Activated naive CD4-positive, alpha-beta T cell treated with anti-CD3 and anti-CD28 coated beads, Interleukin-2, amount 50 U/mL, for 24 hours (primary cell): ENCODE results near the gene SLC35F3.

Source experiments
- H3K27ac Mint-ChIP-seq: one replicate; pipeline ENCODE4 v1.8.0; 2021; ENCODE audit warnings: mild to moderate bottlenecking, mixed read lengths
- H3K27me3 Mint-ChIP-seq: one replicate; pipeline ENCODE4 v1.8.0; 2021; ENCODE audit warnings: mixed read lengths
- H3K36me3 Mint-ChIP-seq: one replicate; pipeline ENCODE4 v1.8.0; 2021; ENCODE audit warnings: mixed read lengths
- H3K4me1 Mint-ChIP-seq: one replicate; pipeline ENCODE4 v1.8.0; 2021; ENCODE audit warnings: mixed read lengths
- H3K4me3 Mint-ChIP-seq: one replicate; pipeline ENCODE4 v1.8.0; 2021; ENCODE audit warnings: mild to moderate bottlenecking, mixed read lengths
- H3K9me3 Mint-ChIP-seq: one replicate; pipeline ENCODE4 v1.8.0; 2021; ENCODE audit warnings: mixed read lengths

Gene SLC35F3

DNA sequence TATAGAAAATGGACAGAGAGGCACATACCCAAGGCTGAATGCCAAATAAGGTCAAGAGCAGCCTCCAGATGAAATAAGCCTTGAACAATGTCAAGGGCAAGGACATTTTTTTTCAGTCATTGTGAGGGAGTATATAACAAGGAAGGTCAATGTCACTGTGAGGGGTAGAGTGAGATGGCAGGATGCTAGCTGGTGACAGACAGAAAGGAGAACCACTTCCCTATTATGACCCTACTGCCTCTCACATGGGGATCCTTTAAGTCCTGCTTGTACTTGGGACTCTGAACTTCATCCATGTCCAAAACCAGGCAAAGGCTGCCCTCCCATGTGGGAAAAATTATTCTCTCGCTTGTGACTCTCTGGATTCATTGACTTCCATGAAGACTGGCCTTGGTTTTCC, 349.3 kb downstream of the SLC35F3 start:
- Mint-ChIP-seq H3K4me3 (no peak overlapping the region), H3K36me3 (no peaks in the 10 kb centered on the region)

DNA sequence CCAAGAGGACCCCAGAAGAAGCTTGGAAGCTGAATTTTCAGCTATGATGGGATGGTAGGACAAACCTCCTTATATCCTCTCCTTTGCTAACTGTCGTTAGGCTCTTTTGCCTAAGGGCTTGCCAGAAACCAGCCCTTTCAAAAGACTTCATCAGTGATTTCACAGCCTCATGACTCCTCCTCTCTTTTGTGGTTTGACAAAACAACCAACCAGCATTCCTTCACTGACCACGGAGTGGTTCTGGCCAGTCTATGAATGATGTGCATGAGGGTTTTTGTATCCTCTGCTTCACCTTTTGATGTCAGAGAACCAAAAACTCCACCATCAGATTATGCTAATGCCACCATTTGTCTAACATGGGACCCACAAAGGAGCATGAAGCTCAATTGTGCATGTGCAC, 351.9 kb downstream of the SLC35F3 start:
- no peak overlapping the region for H3K4me3 Mint-ChIP-seq
- no peak overlapping the region for H3K27ac Mint-ChIP-seq
- H3K4me1 Mint-ChIP-seq: peaks cover 15% of the 10 kb centered on the region
- H3K36me3 Mint-ChIP-seq: no peaks in the 10 kb centered on the region
- peaks cover 6% of the 10 kb centered on the region for H3K9me3 Mint-ChIP-seq
- no peaks in the 10 kb centered on the region for H3K27me3 Mint-ChIP-seq

More for the DNA sequence above, 349.3 kb downstream of the SLC35F3 start:
- H3K27me3 Mint-ChIP-seq: no peaks in the 10 kb centered on the region
- H3K27ac Mint-ChIP-seq: no peak overlapping the region
- H3K4me1 Mint-ChIP-seq: no peaks in the 10 kb centered on the region
- peaks cover 6% of the 10 kb centered on the region for H3K9me3 Mint-ChIP-seq

DNA sequence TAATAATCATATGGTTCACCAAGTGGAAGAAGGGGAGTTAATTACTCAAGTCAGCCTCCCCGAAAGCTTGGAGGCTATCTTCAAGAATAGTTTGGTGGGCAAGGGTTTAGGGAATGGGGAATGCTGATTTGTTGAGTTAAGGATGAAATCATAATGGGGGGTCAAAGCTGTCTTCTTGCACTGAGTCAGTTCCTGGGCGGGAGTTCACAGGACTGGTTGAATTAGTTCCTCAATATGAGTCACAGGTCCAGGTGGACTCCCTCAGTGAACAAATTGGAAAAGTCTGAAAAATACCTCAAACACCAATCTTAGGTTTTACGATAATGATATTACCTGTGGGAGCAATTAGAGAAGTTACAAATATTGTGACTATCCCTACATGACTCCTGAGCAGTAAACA, 353.6 kb downstream of the SLC35F3 start:
- peaks cover 22% of the 10 kb centered on the region for H3K4me1 Mint-ChIP-seq
- H3K27me3 Mint-ChIP-seq: no peaks in the 10 kb centered on the region
- H3K4me3 Mint-ChIP-seq: no peak overlapping the region
- no peak overlapping the region for H3K27ac Mint-ChIP-seq
- H3K9me3 Mint-ChIP-seq: peaks cover 6% of the 10 kb centered on the region
- H3K36me3 Mint-ChIP-seq: no peaks in the 10 kb centered on the region

DNA sequence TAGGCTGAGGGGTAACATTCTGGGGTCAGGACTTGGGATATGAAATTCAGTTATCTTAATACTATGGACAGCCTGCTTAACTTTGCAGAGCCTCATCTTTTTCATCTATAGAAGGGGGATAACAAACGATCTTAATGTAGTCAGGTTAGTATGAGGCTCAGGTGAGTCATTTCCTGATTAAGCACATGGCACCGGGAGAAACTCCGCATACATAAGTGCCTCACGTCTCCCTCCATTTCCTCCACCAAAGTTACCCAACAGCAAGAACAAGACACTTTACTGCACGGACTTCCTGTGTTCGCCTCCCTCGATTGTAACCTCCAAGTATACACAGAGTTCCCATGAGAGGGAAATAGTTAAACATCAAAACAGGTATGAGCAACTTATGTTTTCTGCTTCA, 356.1 kb downstream of the SLC35F3 start:
- no peaks in the 10 kb centered on the region for H3K27me3 Mint-ChIP-seq

DNA sequence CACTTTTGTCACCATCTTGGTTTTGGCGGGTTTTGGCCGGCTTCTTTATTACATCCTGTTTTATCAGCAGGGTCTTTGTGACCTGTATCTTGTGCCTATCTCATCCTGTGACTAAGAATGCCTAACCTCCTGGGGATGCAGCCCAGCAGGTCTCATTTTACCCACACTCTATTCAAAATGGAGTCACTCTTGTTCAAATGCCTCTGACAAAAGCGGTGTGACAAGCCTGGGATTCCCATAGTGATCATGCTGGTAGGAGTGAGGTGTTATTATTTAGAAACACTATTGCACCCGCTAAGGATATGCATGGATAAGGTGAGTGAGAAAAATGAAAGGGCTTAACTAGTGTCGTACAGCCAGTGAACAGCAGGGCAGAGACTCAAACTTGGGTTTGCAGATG, 357.1 kb downstream of the SLC35F3 start:
- H3K27me3 Mint-ChIP-seq: no peaks in the 10 kb centered on the region
- H3K36me3 Mint-ChIP-seq: peaks cover 2% of the 10 kb centered on the region
- H3K27ac Mint-ChIP-seq: peak overlapping the region; percentile 36
- peaks cover 22% of the 10 kb centered on the region for H3K4me1 Mint-ChIP-seq
- H3K4me3 Mint-ChIP-seq: no peak overlapping the region
- peaks cover 6% of the 10 kb centered on the region for H3K9me3 Mint-ChIP-seq

More for the DNA sequence above, 356.1 kb downstream of the SLC35F3 start:
- Mint-ChIP-seq H3K9me3 (peaks cover 6% of the 10 kb centered on the region), H3K36me3 (no peaks in the 10 kb centered on the region), H3K4me3 (peak overlapping the region; percentile 35), H3K4me1 (peaks cover 22% of the 10 kb centered on the region), H3K27ac (peak overlapping the region; percentile 99)

DNA sequence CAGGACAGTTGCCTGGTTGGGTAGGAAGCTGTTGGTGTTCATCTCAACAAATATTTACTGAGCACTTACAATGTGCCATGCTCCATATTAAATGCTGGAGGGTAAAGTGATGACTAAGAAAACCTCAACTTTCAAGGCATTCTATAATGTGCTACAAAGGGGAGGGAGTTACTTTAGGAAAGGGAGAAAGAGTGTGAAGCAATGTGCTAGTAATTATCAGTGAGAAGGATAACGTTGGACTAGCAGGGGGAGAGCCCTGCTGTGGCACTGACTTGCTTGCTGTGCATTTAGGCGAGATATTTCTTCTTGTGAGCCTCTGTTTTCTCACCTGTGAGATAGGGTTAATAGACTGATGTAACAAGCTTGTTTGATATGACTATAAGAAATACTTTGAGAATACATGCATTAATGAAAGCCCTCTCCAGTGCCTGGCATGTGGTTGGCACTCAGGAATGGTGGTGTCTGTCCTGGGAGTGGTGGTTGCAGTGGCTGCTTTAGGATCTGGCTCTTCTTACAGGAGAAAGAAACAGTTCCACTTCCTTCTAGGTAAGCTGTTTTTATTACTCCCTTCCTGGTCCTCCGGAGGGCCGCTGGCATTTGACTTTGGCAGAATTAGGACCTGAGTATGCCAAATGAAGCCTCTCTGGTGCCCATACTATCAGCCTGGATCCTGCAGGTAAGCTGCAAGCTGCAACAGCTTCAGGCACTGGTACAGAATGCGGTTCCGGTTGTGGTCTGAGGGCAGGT, 357.7 kb downstream of the SLC35F3 start:
- Mint-ChIP-seq H3K27ac (no peak overlapping the region), H3K4me3 (no peak overlapping the region), H3K4me1 (peaks cover 22% of the 10 kb centered on the region), H3K9me3 (peaks cover 5% of the 10 kb centered on the region), H3K36me3 (peaks cover 2% of the 10 kb centered on the region), H3K27me3 (no peaks in the 10 kb centered on the region)

DNA sequence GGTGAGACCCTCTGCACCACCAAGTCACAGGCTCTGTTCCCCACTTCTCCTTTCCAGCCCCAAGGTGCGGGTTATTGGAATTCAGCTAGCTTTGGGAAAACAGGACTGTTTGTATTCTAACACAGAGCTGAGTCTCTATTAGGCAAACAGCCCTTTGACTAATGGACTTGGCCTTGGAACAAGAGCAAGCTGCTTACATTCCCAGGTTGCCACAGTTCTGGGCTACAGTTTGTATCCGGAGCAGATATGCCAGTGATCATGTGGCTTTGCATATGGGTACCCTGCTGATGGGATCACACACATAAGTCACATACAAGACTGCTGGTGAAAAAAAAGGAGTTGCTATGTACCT, 358.3 kb downstream of the SLC35F3 start:
- H3K4me3 Mint-ChIP-seq: no peak overlapping the region
- no peaks in the 10 kb centered on the region for H3K9me3 Mint-ChIP-seq
- H3K36me3 Mint-ChIP-seq: peaks cover 2% of the 10 kb centered on the region
- no peak overlapping the region for H3K27ac Mint-ChIP-seq
- H3K27me3 Mint-ChIP-seq: no peaks in the 10 kb centered on the region
- peaks cover 22% of the 10 kb centered on the region for H3K4me1 Mint-ChIP-seq

DNA sequence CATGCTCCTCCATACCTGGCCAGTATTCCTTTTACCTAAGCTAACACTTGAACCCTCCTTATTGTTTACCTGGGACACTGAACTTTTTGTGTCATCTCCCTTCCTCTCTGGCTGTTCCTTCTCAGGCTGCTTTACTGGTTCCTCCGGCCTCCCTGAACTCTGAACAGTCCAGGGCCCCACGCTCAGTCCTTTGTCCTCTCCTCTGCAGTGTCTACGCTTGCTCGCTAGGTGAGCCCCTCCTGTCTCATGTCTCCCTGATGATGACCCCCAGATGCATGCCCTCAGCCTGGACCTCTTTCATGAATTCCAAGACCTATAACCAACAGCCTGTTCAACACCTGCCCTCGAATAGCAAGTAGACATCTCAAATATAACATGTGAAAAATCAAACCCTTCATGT, 360.4 kb downstream of the SLC35F3 start:
- no peaks in the 10 kb centered on the region for H3K9me3 Mint-ChIP-seq
- no peaks in the 10 kb centered on the region for H3K27me3 Mint-ChIP-seq
- H3K4me1 Mint-ChIP-seq: peaks cover 25% of the 10 kb centered on the region
- H3K36me3 Mint-ChIP-seq: peaks cover 3% of the 10 kb centered on the region
- no peak overlapping the region for H3K27ac Mint-ChIP-seq
- H3K4me3 Mint-ChIP-seq: no peak overlapping the region

DNA sequence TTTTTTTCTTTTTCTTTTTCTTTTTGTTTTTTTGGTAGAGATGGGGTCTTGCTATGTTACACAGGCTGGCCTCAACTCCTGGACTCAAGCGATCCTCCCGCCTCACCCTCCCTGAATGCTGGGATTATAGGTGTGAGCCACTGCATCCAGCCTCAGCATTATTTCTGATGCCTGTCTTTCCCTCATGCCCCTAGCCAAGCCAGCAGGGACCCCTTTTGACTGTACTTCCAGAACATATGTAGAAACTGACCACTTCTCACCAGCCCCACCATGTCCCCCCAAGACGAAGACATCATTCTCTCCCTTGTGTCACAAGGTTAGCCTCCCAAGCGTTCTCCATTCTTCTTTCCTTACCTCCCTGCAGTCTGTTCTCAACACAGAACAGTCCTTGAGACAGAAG, 360.8 kb downstream of the SLC35F3 start:
- Mint-ChIP-seq H3K4me3 (no peak overlapping the region), H3K27me3 (no peaks in the 10 kb centered on the region), H3K36me3 (peaks cover 4% of the 10 kb centered on the region), H3K4me1 (peaks cover 26% of the 10 kb centered on the region), H3K27ac (no peak overlapping the region), H3K9me3 (no peaks in the 10 kb centered on the region)

DNA sequence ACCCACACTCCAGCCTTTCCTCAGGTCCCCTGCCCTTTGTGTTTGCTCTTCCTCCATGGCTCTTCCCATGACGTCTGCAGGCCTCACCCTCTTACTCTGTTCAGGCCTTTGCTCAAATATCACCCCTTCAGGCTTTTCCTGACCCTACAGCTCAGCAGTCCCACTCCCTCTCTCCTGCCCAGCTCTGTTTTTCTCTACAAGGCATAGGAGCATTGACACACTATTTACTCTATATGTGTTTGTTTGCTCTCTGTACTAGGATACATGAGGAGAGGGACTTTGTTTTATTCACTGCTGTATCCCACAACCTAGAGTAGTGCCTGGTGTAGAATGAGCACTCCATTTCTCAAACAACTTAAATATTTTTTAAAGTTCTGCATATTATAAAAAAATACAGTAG, 361.4 kb downstream of the SLC35F3 start:
- H3K9me3 Mint-ChIP-seq: no peaks in the 10 kb centered on the region
- peaks cover 4% of the 10 kb centered on the region for H3K36me3 Mint-ChIP-seq
- no peak overlapping the region for H3K4me3 Mint-ChIP-seq
- H3K27me3 Mint-ChIP-seq: no peaks in the 10 kb centered on the region
- peaks cover 26% of the 10 kb centered on the region for H3K4me1 Mint-ChIP-seq
- peak overlapping the region; percentile 26 for H3K27ac Mint-ChIP-seq

DNA sequence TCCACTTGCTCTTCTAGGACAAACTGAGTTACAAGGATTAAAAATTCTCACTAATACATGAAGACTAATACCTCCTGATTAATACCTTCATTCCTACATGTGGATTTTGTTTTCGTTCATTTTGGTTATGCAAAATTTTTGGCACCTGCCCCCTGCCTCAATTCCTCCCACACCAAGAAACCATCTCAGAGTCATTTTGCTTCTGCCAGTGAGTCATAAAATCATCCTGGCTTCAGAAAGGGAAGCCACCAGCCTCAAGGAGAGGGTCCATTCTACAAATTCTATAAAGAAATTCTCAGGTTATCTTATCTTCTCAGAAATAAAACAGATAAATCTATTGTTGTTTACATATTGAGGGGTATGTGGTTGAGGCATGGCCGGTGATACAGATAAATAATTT, 365.6 kb downstream of the SLC35F3 start:
- Mint-ChIP-seq H3K27me3 (no peaks in the 10 kb centered on the region), H3K27ac (peak overlapping the region; percentile 53), H3K9me3 (no peaks in the 10 kb centered on the region), H3K4me3 (no peak overlapping the region), H3K36me3 (peaks cover 7% of the 10 kb centered on the region), H3K4me1 (peaks cover 31% of the 10 kb centered on the region)

DNA sequence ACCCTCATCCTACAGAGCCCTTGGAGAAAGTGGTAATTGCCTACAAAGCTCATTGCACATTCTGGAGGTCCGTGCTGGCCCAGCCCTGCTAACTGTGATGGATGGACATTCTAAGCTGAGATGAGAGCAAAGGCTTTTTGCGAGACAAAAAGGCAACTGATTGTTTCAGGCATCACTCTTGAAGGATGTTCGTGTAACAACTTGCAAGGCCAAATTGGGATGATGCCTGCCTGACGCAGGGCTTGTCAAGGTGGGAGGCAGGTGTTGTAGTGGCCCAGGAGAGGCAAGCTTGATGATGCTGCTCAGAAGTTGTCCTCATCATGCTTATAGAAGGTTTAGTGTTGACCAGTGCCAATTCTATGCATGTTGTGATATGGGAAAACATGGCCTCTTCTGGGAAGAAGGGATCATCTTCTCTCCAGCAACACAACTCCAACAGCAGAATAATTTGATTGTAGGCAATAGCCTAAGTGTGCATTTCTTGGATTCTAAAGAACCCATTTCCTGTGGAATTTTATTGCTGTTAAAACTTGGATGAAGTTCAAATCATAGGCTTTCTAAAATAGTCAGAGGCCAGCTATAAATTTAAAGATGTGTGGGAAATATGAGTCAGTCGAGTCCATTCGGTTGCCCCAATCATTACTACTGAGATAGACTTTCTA, 366.2 kb downstream of the SLC35F3 start:
- Mint-ChIP-seq H3K36me3 (peaks cover 9% of the 10 kb centered on the region), H3K9me3 (no peaks in the 10 kb centered on the region), H3K4me1 (peaks cover 31% of the 10 kb centered on the region), H3K27me3 (no peaks in the 10 kb centered on the region), H3K4me3 (peak overlapping the region; percentile 11), H3K27ac (peak overlapping the region; percentile 53)

DNA sequence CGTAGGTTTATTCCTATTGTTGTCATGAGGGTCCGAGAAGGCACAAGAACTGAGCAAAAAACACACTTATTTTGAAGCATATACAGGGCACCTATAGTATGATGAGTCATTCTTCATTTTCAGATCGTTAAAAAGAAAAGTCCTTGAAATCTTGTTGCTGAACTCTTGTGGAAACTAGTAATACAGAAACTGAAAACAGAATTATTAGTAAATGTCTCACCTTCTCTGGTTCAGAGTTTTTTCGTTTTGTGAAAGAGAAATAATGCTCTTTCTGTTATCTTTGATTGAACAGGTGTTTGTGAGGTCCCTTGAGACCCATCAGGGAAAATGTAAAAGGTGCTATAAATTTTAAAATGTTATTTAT, 366.7 kb downstream of the SLC35F3 start:
- Mint-ChIP-seq H3K36me3 (peaks cover 8% of the 10 kb centered on the region), H3K27ac (peak overlapping the region; percentile 43), H3K4me3 (no peak overlapping the region), H3K4me1 (peaks cover 31% of the 10 kb centered on the region), H3K27me3 (no peaks in the 10 kb centered on the region), H3K9me3 (no peaks in the 10 kb centered on the region)

DNA sequence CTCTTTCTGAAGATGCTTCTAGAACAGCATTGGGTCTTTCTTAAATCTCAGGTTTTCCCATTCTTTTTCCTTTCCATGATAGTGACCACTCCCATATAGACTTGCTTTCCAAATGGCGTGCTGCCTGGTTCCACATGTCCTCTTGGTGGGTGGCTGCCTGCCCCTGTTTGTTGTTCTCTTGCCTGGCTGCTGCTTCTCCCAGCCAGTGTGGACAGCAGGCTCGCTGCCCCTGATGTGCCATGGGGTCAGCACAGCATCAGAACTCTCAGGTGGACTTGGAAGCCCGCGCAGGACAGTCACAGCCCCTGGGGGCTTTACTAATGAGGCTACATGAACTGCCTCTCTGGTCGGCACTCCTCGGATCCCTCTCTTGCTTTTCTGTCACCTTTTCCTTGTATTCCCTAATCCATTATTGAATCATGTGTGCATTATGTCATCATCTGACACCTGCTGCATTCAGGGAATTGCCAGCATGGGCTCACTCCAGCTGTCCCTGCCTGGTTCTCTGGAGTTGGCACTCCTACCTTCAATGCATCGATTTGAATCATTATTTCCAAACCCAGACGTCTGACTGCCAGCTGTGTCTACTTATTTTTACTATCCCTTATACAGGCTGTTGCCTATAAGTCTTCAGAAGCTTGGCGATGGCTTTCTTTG, 368.3 kb downstream of the SLC35F3 start:
- H3K27me3 Mint-ChIP-seq: no peaks in the 10 kb centered on the region
- peak overlapping the region; percentile 78 for H3K27ac Mint-ChIP-seq
- peaks cover 31% of the 10 kb centered on the region for H3K4me1 Mint-ChIP-seq
- H3K9me3 Mint-ChIP-seq: no peaks in the 10 kb centered on the region
- H3K4me3 Mint-ChIP-seq: no peak overlapping the region
- peaks cover 8% of the 10 kb centered on the region for H3K36me3 Mint-ChIP-seq

DNA sequence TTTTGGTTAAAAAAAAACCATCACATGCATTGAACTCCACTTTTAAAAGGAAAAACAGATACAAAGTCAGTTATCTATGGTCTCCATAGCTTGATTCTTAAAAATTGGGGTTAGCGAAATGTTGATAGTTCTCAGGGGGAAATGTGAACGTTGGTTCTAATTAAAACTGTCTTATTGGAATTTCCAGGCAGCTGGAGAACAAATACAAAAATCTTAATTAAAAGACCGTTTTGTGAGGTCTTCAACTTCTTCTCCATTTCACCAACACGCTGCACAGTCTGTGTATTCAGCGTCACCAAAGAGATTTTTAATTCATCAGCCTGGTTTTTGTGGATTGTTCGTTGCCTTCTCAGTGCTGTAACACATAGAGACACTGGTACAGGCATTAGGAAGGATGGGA, 369.5 kb downstream of the SLC35F3 start:
- H3K4me3 Mint-ChIP-seq: no peak overlapping the region
- H3K27me3 Mint-ChIP-seq: no peaks in the 10 kb centered on the region
- H3K4me1 Mint-ChIP-seq: peaks cover 31% of the 10 kb centered on the region
- no peak overlapping the region for H3K27ac Mint-ChIP-seq
- H3K9me3 Mint-ChIP-seq: no peaks in the 10 kb centered on the region
- H3K36me3 Mint-ChIP-seq: peaks cover 8% of the 10 kb centered on the region

DNA sequence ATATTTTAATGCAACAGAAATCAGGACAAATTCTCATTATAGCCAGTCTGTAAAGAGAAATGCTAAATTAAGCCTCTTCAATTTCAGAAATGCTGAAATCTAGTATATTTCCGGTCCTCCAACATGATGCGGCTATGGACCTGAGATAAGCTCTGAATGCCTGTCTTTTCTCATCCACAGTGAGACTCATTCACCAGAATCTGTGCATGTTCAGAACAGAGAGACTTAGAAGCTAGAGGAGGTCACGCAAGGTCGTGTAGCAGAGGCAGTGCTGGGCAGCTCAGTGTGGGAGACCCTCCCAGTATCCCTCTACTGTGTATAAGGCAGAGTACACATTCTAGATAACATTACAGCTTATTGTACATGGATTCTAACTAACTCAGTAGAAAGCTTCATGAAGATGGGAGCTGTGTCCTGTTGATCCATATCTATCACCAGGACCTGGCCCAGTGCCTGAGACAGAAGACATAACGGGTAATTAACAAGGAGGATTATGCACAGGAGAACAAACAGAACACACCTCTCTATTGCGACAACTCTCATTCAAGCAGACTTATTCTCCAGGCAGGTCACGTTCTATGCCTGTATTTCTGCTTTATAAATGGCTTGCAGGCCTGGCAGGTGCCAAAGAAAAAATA, 371.8 kb downstream of the SLC35F3 start:
- H3K9me3 Mint-ChIP-seq: no peaks in the 10 kb centered on the region
- no peak overlapping the region for H3K27ac Mint-ChIP-seq
- H3K4me1 Mint-ChIP-seq: peaks cover 14% of the 10 kb centered on the region
- no peaks in the 10 kb centered on the region for H3K27me3 Mint-ChIP-seq
- no peak overlapping the region for H3K4me3 Mint-ChIP-seq
- H3K36me3 Mint-ChIP-seq: peaks cover 5% of the 10 kb centered on the region
